Mononuclear cell (primary cell): ENCODE measurements around the gene ARAP3. TPM values are rescaled to one million over a fixed set of nuclear protein-coding genes. Genes with fewer than 3 reads are reported as not detected.

ENCODE experiments used
- H3K27me3 ChIP-seq: 2 replicates; pipeline ENCODE4 v1.6.0; 2011; ENCODE audit warnings: low read length, control low read depth; ENCODE audit not compliant: insufficient read depth
- H3K4me1 ChIP-seq: 2 replicates; pipeline ENCODE4 v1.5.1; 2011; ENCODE audit warnings: mild to moderate bottlenecking, low read length, control low read depth; ENCODE audit not compliant: insufficient read depth
- H3K4me3 ChIP-seq: 2 replicates; pipeline ENCODE4 v1.5.1; 2011; ENCODE audit warnings: mild to moderate bottlenecking, low read length, moderate library complexity
- H3K9me3 ChIP-seq: 2 replicates; pipeline ENCODE4 v1.5.1; 2011; ENCODE audit warnings: low read depth, mild to moderate bottlenecking, control low read depth, low read length
- total RNA-seq: library from RNA; depleted of rRNA; stranded (reverse); fragments of >200 nt; gene quantifications from one replicate; pipeline ENCODE4 v1.2.3, GENCODE V29; 2012

ARAP3 gene
- total RNA-seq, 1 donor, result 1.4 TPM

DNA sequence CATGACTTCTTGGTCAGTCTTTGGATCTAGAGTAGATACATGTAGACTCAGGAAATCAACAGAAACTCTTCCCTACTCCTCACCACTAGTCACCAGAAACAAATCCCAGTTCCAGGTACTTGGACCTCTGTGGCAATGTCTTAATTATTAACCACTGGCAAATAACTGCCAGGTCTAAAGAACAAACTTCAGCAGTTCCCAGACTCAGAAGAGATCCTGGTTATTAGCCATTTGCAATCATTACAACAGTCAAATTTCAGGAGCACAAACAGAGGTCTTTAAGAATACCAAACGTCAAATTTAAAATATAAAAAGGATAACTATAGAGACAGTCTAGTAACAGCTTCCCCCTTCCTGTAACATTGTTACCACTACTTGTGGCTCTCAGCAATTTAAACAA, 73.5 kb downstream of the ARAP3 start:
- Histone ChIP-seq H3K9me3 (no peaks in the 10 kb centered on the region), H3K4me3 (no peak overlapping the region), H3K27me3 (no peaks in the 10 kb centered on the region), H3K4me1 (peaks cover 92% of the 10 kb centered on the region)

DNA sequence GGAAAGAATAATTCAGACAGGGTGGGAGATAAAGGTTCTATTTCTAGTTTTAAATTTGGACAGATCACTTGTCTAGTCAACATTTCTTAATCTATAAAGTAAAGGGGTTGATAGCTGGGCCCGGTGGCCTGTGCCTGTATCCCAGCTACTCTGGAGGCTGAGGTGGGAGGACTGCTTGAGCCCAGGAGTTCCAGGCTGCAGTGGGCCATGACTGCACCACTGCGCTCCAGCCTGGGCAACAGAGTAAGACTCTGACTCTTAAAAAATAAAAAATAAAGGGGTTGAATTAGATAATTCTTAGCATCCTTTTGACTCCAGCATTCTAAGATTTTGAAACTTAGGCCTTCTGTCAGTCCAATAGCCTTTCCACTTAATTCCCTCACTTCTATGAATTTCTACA, 74.0 kb downstream of the ARAP3 start:
- Histone ChIP-seq H3K4me1 (peaks cover 93% of the 10 kb centered on the region), H3K4me3 (no peak overlapping the region), H3K27me3 (no peaks in the 10 kb centered on the region)

DNA sequence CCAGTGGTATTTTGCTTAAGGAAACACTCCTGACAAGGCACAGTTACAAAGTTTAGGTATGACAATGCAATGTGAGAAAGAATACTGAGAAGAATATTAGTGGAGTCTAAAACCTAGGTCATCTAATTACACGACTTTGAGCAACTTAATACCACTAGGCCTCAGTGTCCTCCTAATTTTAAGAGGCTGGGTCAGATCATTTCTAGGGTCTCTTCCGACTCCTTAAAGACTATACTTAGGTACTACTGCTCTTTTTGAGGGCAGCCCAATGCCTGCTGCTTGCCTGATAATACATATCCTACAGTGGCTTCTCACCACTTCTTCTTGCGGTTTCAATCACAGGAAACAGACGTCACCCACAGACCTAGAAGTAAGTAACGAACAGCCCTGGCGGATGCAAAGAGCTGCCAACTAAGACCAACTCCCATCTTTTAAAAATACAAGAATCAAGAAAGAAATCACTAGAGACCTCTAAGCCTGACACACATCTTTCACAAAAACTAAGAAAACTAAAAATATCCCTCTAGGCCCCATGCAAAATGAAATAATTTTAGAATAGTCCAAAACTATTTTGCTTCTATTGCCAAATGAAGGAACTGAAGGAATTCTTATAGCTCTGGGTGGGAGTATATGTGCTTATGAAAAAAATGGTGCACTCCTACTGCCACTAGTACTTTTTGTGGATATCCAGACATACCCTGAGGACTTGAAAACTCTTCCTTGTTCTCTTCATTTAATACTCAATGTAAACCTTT, 76.3 kb downstream of the ARAP3 start:
- Histone ChIP-seq H3K9me3 (no peaks in the 10 kb centered on the region), H3K4me1 (peaks cover 93% of the 10 kb centered on the region), H3K27me3 (no peaks in the 10 kb centered on the region), H3K4me3 (no peak overlapping the region)

More for the DNA sequence above, 74.0 kb downstream of the ARAP3 start:
- H3K9me3 ChIP-seq, result no peaks in the 10 kb centered on the region

DNA sequence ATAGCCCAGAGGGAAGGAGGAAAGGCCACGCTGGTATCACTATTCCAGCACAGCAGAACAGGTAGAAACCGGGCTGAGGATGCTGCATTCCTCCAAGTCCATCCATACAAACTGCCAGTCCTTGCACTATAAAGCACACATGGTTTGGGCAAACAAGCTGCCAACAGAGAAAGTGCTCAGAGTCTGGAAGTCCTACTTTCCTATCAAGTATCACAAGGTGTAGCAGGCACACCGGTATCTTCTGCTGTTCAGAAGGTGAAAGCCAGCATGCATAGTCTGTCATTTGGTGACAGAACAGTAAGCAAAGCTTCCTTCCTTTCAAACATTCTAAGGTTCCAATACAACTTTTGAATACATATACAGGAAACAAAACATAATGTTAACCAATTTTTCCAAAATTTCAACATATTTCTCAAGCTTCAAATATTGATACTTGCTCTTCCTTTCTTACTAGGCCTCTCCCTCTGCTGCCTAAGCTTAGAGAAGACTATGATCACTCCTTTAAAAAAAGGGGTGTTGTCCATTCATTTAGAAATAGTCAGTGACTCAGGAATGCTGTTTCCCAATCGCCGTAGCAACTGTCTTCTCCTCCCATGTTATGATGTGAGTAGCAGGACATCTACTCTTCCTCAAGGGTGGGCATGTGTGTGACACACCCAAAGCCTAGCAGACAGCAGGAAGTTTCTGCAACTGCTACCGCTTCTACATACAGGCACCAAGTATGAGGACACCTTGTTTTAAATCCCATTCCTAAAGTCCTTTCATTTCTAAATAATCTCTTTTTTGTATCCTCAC, 77.9 kb downstream of the ARAP3 start:
- H3K4me1 ChIP-seq, result peaks cover 94% of the 10 kb centered on the region
- no peaks in the 10 kb centered on the region for H3K9me3 ChIP-seq
- H3K4me3 ChIP-seq, result peak overlapping the region; percentile 10
- H3K27me3 ChIP-seq, result no peaks in the 10 kb centered on the region

Other genes with a start within 250 kb of the ARAP3 start
- 0.42 TPM for gene PCDHGC3, start 206.3 kb downstream of the ARAP3 start, total RNA-seq
- gene PCDHGC4, start 197.2 kb downstream of the ARAP3 start, total RNA-seq, result 0.10 TPM
- gene PCDHGC5, start 193.1 kb downstream of the ARAP3 start, total RNA-seq, result not detected
- gene DIAPH1, start 63.2 kb downstream of the ARAP3 start, total RNA-seq, result 81.9 TPM
- gene HDAC3, start 45.4 kb downstream of the ARAP3 start, total RNA-seq, result 30.5 TPM
- gene RELL2, start 45.2 kb downstream of the ARAP3 start, total RNA-seq, result 6.6 TPM
- gene FCHSD1, start 30.8 kb downstream of the ARAP3 start, total RNA-seq, result 41.1 TPM
- gene PCDH1, start 196.2 kb upstream of the ARAP3 start, total RNA-seq, result 2.8 TPM
- 47.1 TPM for gene DELE1, start 241.6 kb upstream of the ARAP3 start, total RNA-seq